CD4-positive, alpha-beta memory T cell (primary cell): Measurements from ENCODE around the gene SYN1. TPM values are rescaled to one million over a fixed set of nuclear protein-coding genes. Genes with fewer than 3 reads are reported as not detected.
A peak's percentile ranks its signal among the peaks of the same experiment; 100 is the strongest.

Source experiments
- CTCF ChIA-PET: fragments of 350-600 bp; sonication (Branson Sonifier 250); formaldehyde crosslinking; loops from one replicate; lab custom pipeline; 2021; ENCODE audit warnings: inconsistent platforms; ENCODE audit not compliant: partially characterized antibody; lab: Charles Lee
- POLR2A ChIA-PET: fragments of 350-600 bp; sonication (Branson Sonifier 250); formaldehyde crosslinking; loops from one replicate; lab custom pipeline; 2021; ENCODE audit not compliant: partially characterized antibody; lab: Charles Lee
- DNase-seq, 5 donors: peaks; one replicate each; pipeline versions ENCODE4 v3.0.0 to v3.0.0-alpha.2; 2020 to 2022; ENCODE audit warnings: mixed read lengths in 1 of 5
- H3K27ac ChIP-seq: one replicate; pipeline ENCODE4 v1.7.0; 2013; ENCODE audit warnings: low read depth, low read length
- H3K27me3 ChIP-seq: 2 replicates; pipeline ENCODE4 v1.7.0; 2013; ENCODE audit warnings: mild to moderate bottlenecking, low read length, moderate library complexity; ENCODE audit not compliant: insufficient read depth
- H3K36me3 ChIP-seq: 2 replicates; pipeline ENCODE4 v1.7.0; 2013; ENCODE audit warnings: mild to moderate bottlenecking, low read length, moderate library complexity; ENCODE audit not compliant: insufficient read depth
- H3K4me1 ChIP-seq: 2 replicates; pipeline ENCODE4 v1.7.0; 2013; ENCODE audit warnings: mild to moderate bottlenecking, low read length, moderate library complexity; ENCODE audit not compliant: insufficient read depth
- H3K4me3 ChIP-seq, 2 donors: one replicate each; pipeline ENCODE4 v1.7.0; 2013; ENCODE audit warnings: low read length in 2 of 2, mild to moderate bottlenecking in 1 of 2
- H3K9me3 ChIP-seq, 2 donors: one replicate each; pipeline ENCODE4 v1.7.0; 2013; ENCODE audit warnings: low read length in 2 of 2, control low read depth in 1 of 2; ENCODE audit not compliant: control insufficient read depth in 1 of 2
- H3K27ac Mint-ChIP-seq, 7 donors: one replicate each; pipeline ENCODE4 v1.8.0; 2020 to 2021; ENCODE audit warnings: mixed read lengths in 7 of 7, mild to moderate bottlenecking in 6 of 7, inconsistent platforms in 3 of 7, moderate library complexity in 3 of 7
- H3K27me3 Mint-ChIP-seq, 2 donors: one replicate each; pipeline ENCODE4 v1.8.0; 2020 to 2021; ENCODE audit warnings: mixed read lengths in 2 of 2
- H3K36me3 Mint-ChIP-seq, 2 donors: one replicate each; pipeline ENCODE4 v1.8.0; 2020 to 2021; ENCODE audit warnings: mixed read lengths in 2 of 2, inconsistent platforms in 1 of 2, mild to moderate bottlenecking in 1 of 2
- H3K4me1 Mint-ChIP-seq, 4 donors: one replicate each; pipeline ENCODE4 v1.8.0; 2020 to 2021; ENCODE audit warnings: mixed read lengths in 4 of 4, mild to moderate bottlenecking in 1 of 4
- H3K4me3 Mint-ChIP-seq, 8 donors: one replicate each; pipeline ENCODE4 v1.8.0; 2020 to 2021; ENCODE audit warnings: mixed read lengths in 8 of 8, mild to moderate bottlenecking in 7 of 8, moderate library complexity in 6 of 8, inconsistent platforms in 3 of 8
- H3K9me3 Mint-ChIP-seq, 8 donors: one replicate each; pipeline ENCODE4 v1.8.0; 2020 to 2021; ENCODE audit warnings: mixed read lengths in 8 of 8, mild to moderate bottlenecking in 5 of 8, inconsistent platforms in 3 of 8, moderate library complexity in 1 of 8
- intact Hi-C: fragments of 100-400 bp; cut with micrococcal nuclease; formaldehyde crosslinking; loops from one replicate; pipeline ENCODE4 v1.15.1; 2023
- polyA plus RNA-seq, 2 donors: library from polyadenylated mRNA; unstranded; fragments of 300-500 nt; fragmentation: Illumina TruSeq; gene quantifications; one replicate each; pipeline ENCODE4 v1.2.3, GENCODE V29; 2021
- total RNA-seq, 2 experiments: library from RNA; stranded (reverse); gene quantifications; one replicate each; pipeline ENCODE4 v1.2.3, GENCODE V29; 2021

SYN1 gene
- total and polyA plus RNA-seq, 4 experiments from 2014 or later: 0.49 to 1.6 (median 1.2) TPM

GRCh38 chrX:47583240-47583861 lies 36.3 kb downstream of the SYN1 start:
- peaks cover 45% of the 10 kb centered on the region for H3K4me1 ChIP-seq
- peaks cover 27 to 50% (median 36%) of the 10 kb centered on the region in 4 donors for H3K4me1 Mint-ChIP-seq
- peaks cover 7 to 17% of the 10 kb centered on the region in 2 donors for H3K36me3 Mint-ChIP-seq
- H3K4me3 ChIP-seq: no peak overlapping the region
- DNase-seq: no peak
- CTCF ChIA-PET: no interaction called here
- intact Hi-C loops: loop anchor here (5.0 kb wide), 1 partner anchor 39 kb away; no protein-coding TSS in a partner anchor
- no peaks in the 10 kb centered on the region for H3K27me3 ChIP-seq
- H3K4me3 Mint-ChIP-seq: peak overlapping the region; percentile 63 to 89 (median 80)
- H3K27ac Mint-ChIP-seq: peak overlapping the region; percentile 60 to 92 (median 80)
- no peaks in the 10 kb centered on the region for H3K36me3 ChIP-seq
- H3K9me3 ChIP-seq: no peaks in the 10 kb centered on the region
- no peaks in the 10 kb centered on the region for H3K9me3 Mint-ChIP-seq
- no peaks in the 10 kb centered on the region for H3K27me3 Mint-ChIP-seq
- peak overlapping the region; percentile 52 for H3K27ac ChIP-seq
- POLR2A ChIA-PET: interaction anchor here (1.0 to 3.2 kb wide), 6 partner anchors 8 to 66 kb away, joined by 3 to 42 read pairs (median 8); partner anchors contain the start of gene ELK1

- POLR2A ChIA-PET: interaction anchor here (0.7 to 3.2 kb wide), 16 partner anchors 8 to 364 kb away, joined by 3 to 42 read pairs (median 5); partner anchors contain the start of genes ARAF, CFP, ELK1 and SYN1
Observed at GRCh38 chrX:47581731-47582647, 37.7 kb downstream of the SYN1 start, which contains the start of gene TIMP1. TSS of gene TIMP1 (plus strand) at chrX:47582436. CDS start at chrX:47583416, 980 bp downstream.

GRCh38 chrX:47579537-47579936 lies 40.1 kb downstream of the SYN1 start:
- no peak overlapping the region for H3K27ac ChIP-seq
- H3K9me3 Mint-ChIP-seq: no peaks in the 10 kb centered on the region
- H3K36me3 Mint-ChIP-seq: peaks cover under 1 to 9% of the 10 kb centered on the region in 2 donors
- H3K27ac Mint-ChIP-seq: peak overlapping the region in 4 of 7 donors; percentile 2 to 70 (median 31)
- ChIA-PET CTCF (no interaction called here), POLR2A (interaction anchor here (1.9 kb wide), 1 partner anchor 19 kb away, joined by 5 read pairs; the partner anchor contains the start of gene ARAF)
- no peak for DNase-seq
- H3K27me3 Mint-ChIP-seq: no peaks in the 10 kb centered on the region
- H3K4me3 Mint-ChIP-seq: peak overlapping the region in 6 of 8 donors; percentile 25 to 61 (median 49)
- no peak overlapping the region for H3K4me3 ChIP-seq
- H3K27me3 ChIP-seq: no peaks in the 10 kb centered on the region
- no peaks in the 10 kb centered on the region for H3K36me3 ChIP-seq
- no peaks in the 10 kb centered on the region for H3K9me3 ChIP-seq
- H3K4me1 Mint-ChIP-seq: peaks cover 26 to 65% (median 40%) of the 10 kb centered on the region in 4 donors
- H3K4me1 ChIP-seq: peaks cover 45% of the 10 kb centered on the region
- intact Hi-C loops: no loop called here

More at GRCh38 chrX:47581731-47582647, 37.7 kb downstream of the SYN1 start, which contains the start of gene TIMP1:
- H3K4me1 Mint-ChIP-seq: peaks cover 30 to 55% (median 44%) of the 10 kb centered on the region in 4 donors
- no peaks in the 10 kb centered on the region for H3K9me3 Mint-ChIP-seq
- no peaks in the 10 kb centered on the region for H3K27me3 Mint-ChIP-seq
- CTCF ChIA-PET: interaction anchor here (0.6 to 1.8 kb wide), 3 partner anchors 13 to 1284 kb away, joined by 3 to 5 read pairs (median 3); no protein-coding TSS in a partner anchor
- H3K27ac Mint-ChIP-seq: peak within 1 kb of the TSS; percentile 80 to 95 (median 84)
- intact Hi-C loops: loop anchor here (5.0 kb wide), 1 partner anchor 40 kb away; no protein-coding TSS in a partner anchor
- peaks cover 7 to 17% of the 10 kb centered on the region in 2 donors for H3K36me3 Mint-ChIP-seq
- Histone ChIP-seq H3K27me3 (no peaks in the 10 kb centered on the region), H3K9me3 (no peaks in the 10 kb centered on the region), H3K36me3 (no peaks in the 10 kb centered on the region), H3K4me3 (peak within 1 kb of the TSS; percentile 15 to 38), H3K4me1 (peaks cover 45% of the 10 kb centered on the region), H3K27ac (peak within 1 kb of the TSS; percentile 52)
- DNase-seq: peak; percentile 63 to 90 (median 71)
- H3K4me3 Mint-ChIP-seq: peak within 1 kb of the TSS; percentile 67 to 89 (median 80)

- Histone ChIP-seq H3K36me3 (no peaks in the 10 kb centered on the region), H3K4me1 (peaks cover 40% of the 10 kb centered on the region), H3K4me3 (no peak overlapping the region), H3K27me3 (no peaks in the 10 kb centered on the region), H3K9me3 (no peaks in the 10 kb centered on the region), H3K27ac (no peak overlapping the region)
- Mint-ChIP-seq H3K4me3 (no peak overlapping the region), H3K27me3 (no peaks in the 10 kb centered on the region), H3K36me3 (peaks cover 0 to 4% of the 10 kb centered on the region in 2 donors), H3K9me3 (no peaks in the 10 kb centered on the region), H3K4me1 (peaks cover 22 to 58% (median 36%) of the 10 kb centered on the region in 4 donors), H3K27ac (peak overlapping the region in 2 of 7 donors; percentile 18 to 27)
- intact Hi-C loops: no loop called here
- no peak for DNase-seq
- ChIA-PET CTCF (no interaction called here), POLR2A (interaction anchor here (1.9 kb wide), 1 partner anchor 18 kb away, joined by 5 read pairs; the partner anchor contains the start of gene ARAF)
Observed at GRCh38 chrX:47578692-47579091, 41.0 kb downstream of the SYN1 start.

- Histone ChIP-seq H3K36me3 (no peaks in the 10 kb centered on the region), H3K9me3 (no peaks in the 10 kb centered on the region), H3K4me3 (no peak overlapping the region), H3K4me1 (peaks cover 32% of the 10 kb centered on the region), H3K27ac (no peak overlapping the region), H3K27me3 (no peaks in the 10 kb centered on the region)
- CTCF ChIA-PET: no interaction called here
- Mint-ChIP-seq H3K4me1 (peaks cover 21 to 58% (median 37%) of the 10 kb centered on the region in 4 donors), H3K9me3 (no peaks in the 10 kb centered on the region), H3K4me3 (peak overlapping the region in 1 of 8 donors; percentile 9), H3K27ac (peak overlapping the region in 1 of 7 donors; percentile 47), H3K36me3 (peaks cover 0 to 2% of the 10 kb centered on the region in 2 donors), H3K27me3 (no peaks in the 10 kb centered on the region)
- POLR2A ChIA-PET: no interaction called here
- intact Hi-C loops: no loop called here
- DNase-seq: no peak
Observed at GRCh38 chrX:47577901-47578300, 41.8 kb downstream of the SYN1 start.

- H3K27me3 ChIP-seq: no peaks in the 10 kb centered on the region
- peaks cover 0 to 2% of the 10 kb centered on the region in 2 donors for H3K36me3 Mint-ChIP-seq
- no peak for DNase-seq
- intact Hi-C loops: no loop called here
- no peaks in the 10 kb centered on the region for H3K9me3 Mint-ChIP-seq
- no peak overlapping the region for H3K27ac Mint-ChIP-seq
- H3K36me3 ChIP-seq: no peaks in the 10 kb centered on the region
- H3K4me3 Mint-ChIP-seq: no peak overlapping the region
- H3K4me1 ChIP-seq: peaks cover 27% of the 10 kb centered on the region
- H3K27ac ChIP-seq: no peak overlapping the region
- ChIA-PET POLR2A (no interaction called here), CTCF (no interaction called here)
- no peaks in the 10 kb centered on the region for H3K9me3 ChIP-seq
- H3K27me3 Mint-ChIP-seq: no peaks in the 10 kb centered on the region
- no peak overlapping the region for H3K4me3 ChIP-seq
- peaks cover 21 to 56% (median 36%) of the 10 kb centered on the region in 4 donors for H3K4me1 Mint-ChIP-seq
Observed at GRCh38 chrX:47577424-47577823, 42.2 kb downstream of the SYN1 start.
